ENCODE measurements around the gene EPS15. TPM values are rescaled to one million over a fixed set of nuclear protein-coding genes. Genes with fewer than 3 reads are reported as not detected.

The EPS15 gene
- total RNA-seq, 2 donors from 2014 or later: 123 to 197 TPM

DNA sequence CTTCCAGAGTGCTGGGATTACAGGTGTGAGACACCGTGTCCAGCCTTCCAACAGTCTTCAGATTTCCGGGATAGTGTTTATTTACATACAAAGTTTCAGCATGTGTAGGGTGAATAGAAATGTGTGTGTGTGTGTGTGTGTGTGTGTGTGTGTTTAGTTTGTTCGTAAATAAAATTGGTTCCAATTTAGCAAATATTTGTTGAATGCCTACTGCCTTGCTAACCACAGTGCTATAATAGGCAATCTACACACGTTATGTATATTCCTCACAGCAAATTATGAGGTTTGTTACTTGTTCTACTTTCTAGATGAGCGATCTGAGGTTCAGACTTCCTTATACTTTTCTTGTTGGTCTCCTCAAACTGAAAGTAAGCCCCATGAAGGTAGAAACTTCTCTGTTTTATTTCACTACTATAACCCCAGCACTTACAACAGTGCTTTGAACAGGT, 32.8 kb upstream of the EPS15 start:
- Histone ChIP-seq H3K4me3 (no peak overlapping the region), H3K9me3 (no peaks in the 10 kb centered on the region), H3K36me3 (no peaks in the 10 kb centered on the region), H3K27me3 (replicated peaks; ENCODE audit: insufficient read depth) (no peaks in the 10 kb centered on the region), H3K4me1 (ENCODE audit: control insufficient read depth in 1 of 2, low read depth in 2 of 2) (no peaks in the 10 kb centered on the region), H3K27ac (no peak overlapping the region)
- TF ChIP-seq, protein P1, sequence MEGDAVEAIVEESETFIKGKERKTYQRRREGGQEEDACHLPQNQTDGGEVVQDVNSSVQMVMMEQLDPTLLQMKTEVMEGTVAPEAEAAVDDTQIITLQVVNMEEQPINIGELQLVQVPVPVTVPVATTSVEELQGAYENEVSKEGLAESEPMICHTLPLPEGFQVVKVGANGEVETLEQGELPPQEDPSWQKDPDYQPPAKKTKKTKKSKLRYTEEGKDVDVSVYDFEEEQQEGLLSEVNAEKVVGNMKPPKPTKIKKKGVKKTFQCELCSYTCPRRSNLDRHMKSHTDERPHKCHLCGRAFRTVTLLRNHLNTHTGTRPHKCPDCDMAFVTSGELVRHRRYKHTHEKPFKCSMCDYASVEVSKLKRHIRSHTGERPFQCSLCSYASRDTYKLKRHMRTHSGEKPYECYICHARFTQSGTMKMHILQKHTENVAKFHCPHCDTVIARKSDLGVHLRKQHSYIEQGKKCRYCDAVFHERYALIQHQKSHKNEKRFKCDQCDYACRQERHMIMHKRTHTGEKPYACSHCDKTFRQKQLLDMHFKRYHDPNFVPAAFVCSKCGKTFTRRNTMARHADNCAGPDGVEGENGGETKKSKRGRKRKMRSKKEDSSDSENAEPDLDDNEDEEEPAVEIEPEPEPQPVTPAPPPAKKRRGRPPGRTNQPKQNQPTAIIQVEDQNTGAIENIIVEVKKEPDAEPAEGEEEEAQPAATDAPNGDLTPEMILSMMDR (IDR thresholded peaks at IDR 0.05): no peak
- ATAC-seq (ENCODE audit: insufficient number of reproducible peaks, low FRiP score, low read depth): no peak
- DNase-seq (ENCODE audit: low spot score): no peak

DNA sequence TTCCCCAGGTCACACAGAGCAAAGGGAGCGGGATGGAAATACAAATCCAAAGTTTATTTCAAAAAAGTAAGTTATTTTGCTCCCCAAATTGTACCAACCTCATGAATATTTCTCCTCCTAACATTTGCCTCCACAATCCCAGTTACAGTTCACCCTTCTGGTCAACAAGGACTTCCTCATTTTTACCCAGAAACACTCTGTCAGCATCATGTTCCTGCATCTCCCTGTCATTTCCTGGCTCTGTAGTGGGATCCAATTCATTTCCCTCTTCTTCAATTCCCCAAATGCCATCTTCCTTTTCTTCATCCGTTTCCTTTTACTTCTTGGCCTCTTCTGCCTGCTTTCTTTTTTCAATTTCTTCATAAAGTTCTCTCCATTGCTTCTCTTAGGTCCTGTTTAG, 32.0 kb upstream of the EPS15 start:
- ATAC-seq (ENCODE audit: insufficient number of reproducible peaks, low FRiP score, low read depth) (no peak), DNase-seq (ENCODE audit: low spot score) (no peak)
- H3K36me3 ChIP-seq: no peaks in the 10 kb centered on the region
- H3K9me3 ChIP-seq: no peaks in the 10 kb centered on the region
- TF ChIP-seq, protein P1 (IDR thresholded peaks at IDR 0.05): no peak
- H3K27me3 ChIP-seq (replicated peaks; ENCODE audit: insufficient read depth): no peaks in the 10 kb centered on the region
- H3K4me1 ChIP-seq (ENCODE audit: control insufficient read depth in 1 of 2, low read depth in 2 of 2): no peaks in the 10 kb centered on the region
- no peak overlapping the region for H3K4me3 ChIP-seq
- H3K27ac ChIP-seq: no peak overlapping the region

DNA sequence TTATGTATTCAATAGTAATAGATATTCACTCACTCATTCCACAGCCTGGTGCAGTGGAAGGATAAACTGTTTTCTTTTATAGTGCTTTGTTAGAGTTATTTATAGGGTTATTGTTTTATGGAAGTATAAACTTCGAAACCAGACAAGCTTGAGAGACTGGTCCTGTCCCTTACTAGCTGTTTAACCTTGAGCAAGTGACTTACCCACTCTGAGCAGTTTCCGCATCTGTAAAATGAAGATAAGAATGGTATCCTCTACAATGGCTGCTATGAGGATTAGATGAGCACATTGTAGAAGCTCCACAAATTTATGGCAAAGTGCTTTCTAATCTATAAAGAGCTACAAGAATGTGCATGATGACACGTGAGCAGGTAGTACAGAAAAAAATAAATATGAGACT, 30.8 kb upstream of the EPS15 start:
- H3K36me3 ChIP-seq: no peaks in the 10 kb centered on the region
- no peaks in the 10 kb centered on the region for H3K4me1 ChIP-seq (ENCODE audit: control insufficient read depth in 1 of 2, low read depth in 2 of 2)
- H3K9me3 ChIP-seq: no peaks in the 10 kb centered on the region
- DNase-seq (ENCODE audit: low spot score) (no peak), ATAC-seq (ENCODE audit: insufficient number of reproducible peaks, low FRiP score, low read depth) (no peak)
- TF ChIP-seq, protein P1 (IDR thresholded peaks at IDR 0.05): no peak
- no peak overlapping the region for H3K27ac ChIP-seq
- no peak overlapping the region for H3K4me3 ChIP-seq
- H3K27me3 ChIP-seq (replicated peaks; ENCODE audit: insufficient read depth): no peaks in the 10 kb centered on the region

DNA sequence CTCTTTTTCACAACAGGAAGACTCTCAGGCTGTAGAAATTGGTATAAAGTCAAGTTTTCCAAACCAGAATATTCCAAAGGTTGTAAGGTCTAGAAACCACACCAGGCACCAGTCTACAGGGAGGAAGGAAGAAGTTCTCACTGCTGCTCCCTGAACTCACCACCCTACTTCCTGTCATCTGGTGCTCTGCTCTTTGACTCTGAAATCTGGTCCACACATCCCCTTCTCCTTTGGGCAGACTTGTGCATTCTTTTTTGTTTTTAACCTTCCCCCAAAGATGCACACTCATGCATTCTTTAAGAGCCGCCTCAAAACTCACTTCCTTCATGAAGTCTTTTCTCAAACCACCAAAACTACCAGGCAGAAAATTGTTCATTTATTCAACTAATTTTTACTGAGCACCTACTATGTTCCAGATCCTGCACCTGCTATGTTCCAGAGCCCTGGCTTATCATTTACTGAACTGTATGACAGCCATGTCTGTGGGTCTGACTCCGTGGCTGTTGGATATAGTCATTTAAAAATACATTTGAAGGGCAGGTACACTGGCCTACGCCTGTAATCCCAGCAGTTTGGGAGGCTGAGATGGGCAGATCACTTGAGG, 30.1 kb upstream of the EPS15 start:
- Histone ChIP-seq H3K27ac (no peak overlapping the region), H3K27me3 (replicated peaks; ENCODE audit: insufficient read depth) (no peaks in the 10 kb centered on the region), H3K4me1 (ENCODE audit: control insufficient read depth in 1 of 2, low read depth in 2 of 2) (no peaks in the 10 kb centered on the region), H3K36me3 (no peaks in the 10 kb centered on the region), H3K4me3 (no peak overlapping the region), H3K9me3 (no peaks in the 10 kb centered on the region)
- DNase-seq (ENCODE audit: low spot score): no peak
- ATAC-seq (ENCODE audit: insufficient number of reproducible peaks, low FRiP score, low read depth): no peak
- TF ChIP-seq, protein P1 (IDR thresholded peaks at IDR 0.05): no peak

DNA sequence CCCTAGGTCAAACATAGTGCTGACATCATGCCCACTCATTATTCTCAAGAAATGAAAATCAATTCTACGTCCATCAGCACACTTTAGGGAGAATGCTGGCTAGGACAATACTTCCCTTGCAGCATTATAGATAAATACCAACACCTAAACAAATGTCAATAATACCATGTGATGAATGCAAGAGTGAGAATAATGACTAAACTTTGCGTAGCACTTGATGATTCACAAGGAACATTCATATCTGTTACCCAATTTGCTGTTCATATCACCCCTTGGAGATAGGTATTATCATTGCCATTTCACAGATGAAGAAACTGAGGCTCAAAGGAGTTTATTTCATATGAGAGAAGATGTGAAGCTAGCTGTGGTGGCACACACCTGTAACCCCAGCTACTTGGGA, 24.8 kb upstream of the EPS15 start:
- H3K27me3 ChIP-seq (replicated peaks; ENCODE audit: insufficient read depth): no peaks in the 10 kb centered on the region
- H3K4me3 ChIP-seq: no peak overlapping the region
- TF ChIP-seq, protein P1 (IDR thresholded peaks at IDR 0.05): no peak
- H3K27ac ChIP-seq: no peak overlapping the region
- no peaks in the 10 kb centered on the region for H3K36me3 ChIP-seq
- DNase-seq (ENCODE audit: low spot score): no peak
- no peak for ATAC-seq (ENCODE audit: insufficient number of reproducible peaks, low FRiP score, low read depth)
- no peaks in the 10 kb centered on the region for H3K9me3 ChIP-seq
- no peaks in the 10 kb centered on the region for H3K4me1 ChIP-seq (ENCODE audit: control insufficient read depth in 1 of 2, low read depth in 2 of 2)

All from thoracic aorta (tissue), 2 donors.